ENCODE data around the gene PPP1R9A. TPM values are rescaled to one million over a fixed set of nuclear protein-coding genes. Genes with fewer than 3 reads are reported as not detected.

The PPP1R9A gene
- total RNA-seq, 2 donors from 2014 or later, result 15.1 to 29.4 TPM

DNA sequence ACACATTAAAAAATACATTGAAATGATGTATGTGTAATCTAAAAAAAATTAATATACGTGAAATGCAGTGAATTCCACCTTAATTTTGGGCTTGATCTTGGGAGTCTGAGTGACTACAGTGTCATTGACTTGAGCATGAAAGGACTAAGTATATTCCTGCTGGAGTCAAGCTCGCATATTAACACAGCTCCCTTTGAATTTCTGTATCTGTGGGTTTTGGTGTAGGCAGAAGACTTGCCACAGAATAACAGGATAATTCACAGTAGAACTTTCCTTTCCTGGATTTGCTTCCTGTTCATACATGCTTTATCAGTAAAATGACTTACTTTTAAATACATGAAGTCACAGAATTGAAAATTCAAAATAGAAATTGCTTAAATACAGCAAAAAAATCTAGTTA, 55.3 kb downstream of the PPP1R9A start:
- H3K27ac ChIP-seq, result no peak overlapping the region
- intact Hi-C loops (cut with DNase I), result no loop called here
- no peaks in the 10 kb centered on the region for H3K27me3 ChIP-seq (replicated peaks; ENCODE audit: insufficient read depth)
- no peaks in the 10 kb centered on the region for H3K36me3 ChIP-seq
- 90% methylated on average over 2 of the region's 2 CpGs for WGBS
- H3K4me1 ChIP-seq (replicated peaks), result no peaks in the 10 kb centered on the region
- TF ChIP-seq POLR2AphosphoS5 (IDR thresholded peaks at IDR 0.05), result no peak
- TF ChIP-seq, protein P1, sequence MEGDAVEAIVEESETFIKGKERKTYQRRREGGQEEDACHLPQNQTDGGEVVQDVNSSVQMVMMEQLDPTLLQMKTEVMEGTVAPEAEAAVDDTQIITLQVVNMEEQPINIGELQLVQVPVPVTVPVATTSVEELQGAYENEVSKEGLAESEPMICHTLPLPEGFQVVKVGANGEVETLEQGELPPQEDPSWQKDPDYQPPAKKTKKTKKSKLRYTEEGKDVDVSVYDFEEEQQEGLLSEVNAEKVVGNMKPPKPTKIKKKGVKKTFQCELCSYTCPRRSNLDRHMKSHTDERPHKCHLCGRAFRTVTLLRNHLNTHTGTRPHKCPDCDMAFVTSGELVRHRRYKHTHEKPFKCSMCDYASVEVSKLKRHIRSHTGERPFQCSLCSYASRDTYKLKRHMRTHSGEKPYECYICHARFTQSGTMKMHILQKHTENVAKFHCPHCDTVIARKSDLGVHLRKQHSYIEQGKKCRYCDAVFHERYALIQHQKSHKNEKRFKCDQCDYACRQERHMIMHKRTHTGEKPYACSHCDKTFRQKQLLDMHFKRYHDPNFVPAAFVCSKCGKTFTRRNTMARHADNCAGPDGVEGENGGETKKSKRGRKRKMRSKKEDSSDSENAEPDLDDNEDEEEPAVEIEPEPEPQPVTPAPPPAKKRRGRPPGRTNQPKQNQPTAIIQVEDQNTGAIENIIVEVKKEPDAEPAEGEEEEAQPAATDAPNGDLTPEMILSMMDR (IDR thresholded peaks at IDR 0.05), result no peak
- TF ChIP-seq POLR2A (IDR thresholded peaks at IDR 0.05), result no peak
- DNase-seq (ENCODE audit: low spot score), result no peak
- H3K4me3 ChIP-seq, result no peak overlapping the region
- no peaks in the 10 kb centered on the region for H3K9me3 ChIP-seq

DNA sequence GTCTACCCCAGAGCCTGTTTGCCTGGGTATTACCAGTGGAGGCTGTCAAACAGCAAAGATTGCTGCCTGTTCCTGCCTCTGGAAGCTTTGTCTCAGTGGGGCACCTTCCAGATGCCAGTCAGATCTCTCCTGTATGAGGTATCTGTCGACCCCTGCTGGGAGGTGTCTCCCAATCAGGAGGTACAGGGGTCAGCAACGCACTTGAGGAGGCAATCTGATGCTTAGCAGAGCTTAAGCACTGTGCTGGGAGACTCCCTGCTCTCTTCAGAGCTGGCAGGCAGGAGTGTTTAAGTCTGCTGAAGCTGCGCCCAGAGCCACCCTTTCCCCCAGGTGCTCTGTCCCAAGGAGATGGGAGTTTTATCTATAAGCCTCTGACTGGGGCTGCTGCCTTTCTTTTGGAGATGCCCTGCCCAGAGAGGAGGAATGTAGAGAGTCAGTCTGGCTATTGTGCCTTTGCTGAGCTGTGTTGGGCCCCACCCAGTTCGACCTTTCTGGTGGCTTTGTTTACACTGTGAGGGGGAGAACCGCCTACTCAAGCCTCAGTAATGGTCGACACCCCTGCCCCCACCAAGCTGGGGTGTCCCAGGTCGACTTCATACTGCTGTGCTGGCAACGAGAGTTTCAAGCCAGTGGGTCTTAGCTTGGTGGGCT, 62.2 kb downstream of the PPP1R9A start:
- 63% methylated on average over 8 of the region's 8 CpGs for WGBS
- Histone ChIP-seq H3K27me3 (replicated peaks; ENCODE audit: insufficient read depth) (no peaks in the 10 kb centered on the region), H3K27ac (no peak overlapping the region), H3K36me3 (no peaks in the 10 kb centered on the region), H3K4me1 (replicated peaks) (no peaks in the 10 kb centered on the region), H3K9me3 (no peaks in the 10 kb centered on the region), H3K4me3 (no peak overlapping the region)
- no peak for TF ChIP-seq POLR2A (IDR thresholded peaks at IDR 0.05)
- TF ChIP-seq, protein P1 (IDR thresholded peaks at IDR 0.05), result no peak
- no peak for TF ChIP-seq POLR2AphosphoS5 (IDR thresholded peaks at IDR 0.05)
- DNase-seq (ENCODE audit: low spot score), result no peak
- intact Hi-C loops (cut with DNase I), result no loop called here

- Histone ChIP-seq H3K27me3 (replicated peaks; ENCODE audit: insufficient read depth) (no peaks in the 10 kb centered on the region), H3K27ac (no peak overlapping the region), H3K9me3 (no peaks in the 10 kb centered on the region), H3K36me3 (no peaks in the 10 kb centered on the region), H3K4me3 (no peak overlapping the region), H3K4me1 (replicated peaks) (no peaks in the 10 kb centered on the region)
- WGBS, result 96% methylated on average over 7 of the region's 7 CpGs
- TF ChIP-seq, protein P1 (IDR thresholded peaks at IDR 0.05), result no peak
- TF ChIP-seq POLR2AphosphoS5 (IDR thresholded peaks at IDR 0.05) (no peak), POLR2A (IDR thresholded peaks at IDR 0.05) (no peak)
- intact Hi-C loops (cut with DNase I), result no loop called here
- DNase-seq (ENCODE audit: low spot score), result no peak
Observed at GRCh38 chr7:94970085-94970576, 62.7 kb downstream of the PPP1R9A start.

- H3K9me3 ChIP-seq, result no peaks in the 10 kb centered on the region
- 66% methylated on average over 4 of the region's 4 CpGs for WGBS
- no peaks in the 10 kb centered on the region for H3K27me3 ChIP-seq (replicated peaks; ENCODE audit: insufficient read depth)
- DNase-seq (ENCODE audit: low spot score), result no peak
- H3K4me1 ChIP-seq (replicated peaks), result no peaks in the 10 kb centered on the region
- TF ChIP-seq, protein P1 (IDR thresholded peaks at IDR 0.05), result no peak
- TF ChIP-seq POLR2AphosphoS5 (IDR thresholded peaks at IDR 0.05), result no peak
- TF ChIP-seq POLR2A (IDR thresholded peaks at IDR 0.05), result no peak
- intact Hi-C loops (cut with DNase I), result no loop called here
- H3K27ac ChIP-seq, result no peak overlapping the region
- H3K4me3 ChIP-seq, result no peak overlapping the region
- no peaks in the 10 kb centered on the region for H3K36me3 ChIP-seq
Observed at GRCh38 chr7:94971051-94971867, 63.9 kb downstream of the PPP1R9A start.

All from prostate gland (tissue), 2 donors.